Dedifferentiated amniotic fluid mesenchymal stem cell (primary cell): ENCODE results near the gene C1orf35.
"Not testable (repeated sequence)": the region's sequence is repeated elsewhere in the genome, so short reads cannot be mapped to it uniquely, and the experiment has no call there.

Experiments
- DNase-seq: peaks from one replicate; pipeline ENCODE4 v3.0.0-alpha.2; 2016; ENCODE audit errors: extremely low spot score

C1orf35 gene

DNA sequence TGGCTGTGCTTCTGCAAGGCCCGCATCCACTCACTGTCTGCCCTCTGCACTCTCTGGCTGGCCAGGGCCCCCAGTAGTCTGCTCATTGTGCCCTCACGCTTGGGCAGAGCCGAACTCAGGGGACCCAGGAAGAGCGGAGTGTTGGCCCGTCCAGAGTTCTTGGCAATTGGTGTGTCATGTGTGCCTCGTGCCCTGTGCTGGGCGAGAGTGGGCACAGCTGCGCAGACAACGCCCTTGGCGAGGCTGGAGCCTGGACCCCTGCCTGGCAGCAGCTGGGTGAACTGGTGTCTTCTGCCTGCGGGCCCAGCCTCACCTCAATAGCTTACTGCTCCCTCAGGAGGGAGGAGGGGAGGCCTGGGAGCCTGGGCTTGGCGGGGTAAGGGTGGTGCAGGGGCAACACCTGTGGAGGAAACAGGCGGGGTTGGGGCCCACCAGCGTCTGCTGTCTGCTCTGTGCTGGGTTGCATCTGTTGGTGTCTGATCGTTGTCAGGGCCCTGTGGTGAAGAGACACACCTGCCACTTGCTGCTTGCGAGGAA lies 39.1 kb upstream of the C1orf35 start:
- DNase-seq, result no peak

DNA sequence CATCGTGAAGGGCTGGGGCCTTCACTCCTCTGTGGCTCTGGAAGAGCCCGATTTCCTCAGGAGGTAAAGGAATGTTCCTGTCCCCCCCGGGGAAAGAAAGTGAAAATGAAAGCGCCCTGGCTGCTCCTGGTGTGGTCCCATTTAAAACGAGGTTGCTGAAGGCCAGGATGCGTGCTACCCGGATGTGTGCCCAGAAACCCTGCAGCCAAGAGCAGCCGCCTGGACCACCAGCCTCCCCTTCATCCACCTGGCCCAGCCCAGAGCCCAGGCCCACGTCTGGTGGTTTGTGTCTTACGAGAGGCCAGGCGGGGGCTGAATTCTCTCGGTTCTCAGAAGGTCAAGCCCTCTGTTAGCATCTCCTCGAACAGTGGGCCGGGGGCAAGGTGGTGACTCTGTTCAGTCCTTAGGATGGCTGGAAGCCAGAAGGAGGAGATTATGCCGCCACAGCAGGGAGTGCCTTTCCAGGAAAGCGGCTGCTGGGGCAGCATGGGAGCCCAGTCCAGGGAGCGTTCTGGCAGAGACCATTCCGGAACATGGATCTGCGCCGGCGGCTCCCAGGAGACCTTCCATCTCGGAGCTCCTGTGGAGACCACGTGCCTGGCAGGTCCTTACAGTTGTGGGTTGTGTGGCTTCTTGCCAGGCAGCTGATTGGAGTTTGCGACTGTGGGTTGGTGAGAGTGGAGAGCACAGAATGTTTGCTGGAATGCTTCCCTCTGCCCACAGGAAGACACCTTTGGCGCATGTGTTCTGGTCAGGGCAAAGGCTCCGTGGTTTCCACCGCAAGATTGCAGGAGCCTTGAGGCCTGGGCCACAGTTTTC lies 38.3 kb upstream of the C1orf35 start:
- no peak for DNase-seq

DNA sequence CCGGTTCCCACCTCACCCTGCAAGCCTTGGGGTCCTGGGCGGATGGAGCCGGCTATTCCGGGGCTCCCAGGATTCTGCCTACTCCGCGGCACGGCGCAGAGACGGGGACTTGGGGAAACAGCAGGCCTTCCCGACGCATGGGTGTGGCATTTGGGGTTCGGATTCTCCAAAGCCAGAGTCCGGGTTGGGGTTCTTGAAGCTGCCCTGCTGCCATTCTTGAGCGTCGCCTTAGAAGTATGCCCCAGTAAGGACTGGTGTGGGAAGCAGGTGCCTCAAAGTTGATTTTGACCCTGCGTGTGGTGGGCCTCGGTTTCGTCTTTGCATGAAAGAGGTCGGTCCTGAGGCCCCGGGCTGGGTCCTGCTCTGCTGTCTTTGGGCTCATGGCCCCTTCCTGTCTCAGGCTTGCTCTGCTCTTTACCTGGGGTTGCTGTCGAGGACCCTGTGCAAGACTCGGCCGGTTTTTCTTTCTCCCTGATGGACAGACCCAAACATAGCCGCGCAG lies 37.6 kb upstream of the C1orf35 start:
- DNase-seq, result no peak

DNA sequence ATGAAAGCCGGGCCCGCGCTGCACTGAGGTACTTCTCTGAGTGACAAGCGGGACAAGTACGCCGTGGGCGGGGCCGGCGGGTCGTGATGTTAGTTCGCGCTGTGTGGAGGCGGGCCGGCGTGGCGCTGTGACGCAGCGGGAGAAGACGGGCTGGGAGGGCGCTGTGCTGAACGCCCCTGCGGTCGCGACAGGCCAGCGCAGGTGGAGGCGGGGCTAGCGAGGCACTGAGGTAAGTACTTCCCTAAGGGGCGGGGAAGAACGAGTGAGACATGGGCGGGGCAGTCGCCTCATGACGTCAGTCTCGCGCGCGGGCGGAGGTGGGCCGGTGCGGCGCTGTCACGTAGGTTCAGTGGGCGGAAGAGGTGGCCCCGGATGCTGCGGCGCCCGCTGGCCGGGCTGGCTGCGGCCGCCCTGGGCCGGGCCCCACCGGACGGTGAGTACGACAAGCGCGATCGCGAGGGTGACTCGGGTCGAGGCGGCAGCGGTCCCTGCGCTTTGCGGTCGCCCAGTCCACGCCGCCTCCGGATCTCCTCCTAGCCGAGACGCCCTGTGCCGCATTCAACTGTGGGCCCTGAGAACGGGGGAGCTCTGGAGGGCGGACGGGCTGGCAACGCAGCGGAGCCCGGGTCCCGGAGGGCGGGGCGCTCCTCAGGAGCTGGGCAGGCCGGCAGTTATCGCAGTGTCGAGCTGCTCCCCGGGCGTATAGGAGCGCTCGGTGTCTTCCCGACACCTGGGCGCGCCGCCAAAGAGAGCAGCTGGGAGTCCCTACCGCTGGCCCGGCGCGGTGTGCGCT lies 37.0 kb upstream of the C1orf35 start, which contains the start of gene GUK1:
TSS of gene GUK1 (plus strand) at position 349 of the 793 bp plus-strand sequence. CDS start at position 373, 24 bp downstream.
- DNase-seq, result peak; percentile 96

DNA sequence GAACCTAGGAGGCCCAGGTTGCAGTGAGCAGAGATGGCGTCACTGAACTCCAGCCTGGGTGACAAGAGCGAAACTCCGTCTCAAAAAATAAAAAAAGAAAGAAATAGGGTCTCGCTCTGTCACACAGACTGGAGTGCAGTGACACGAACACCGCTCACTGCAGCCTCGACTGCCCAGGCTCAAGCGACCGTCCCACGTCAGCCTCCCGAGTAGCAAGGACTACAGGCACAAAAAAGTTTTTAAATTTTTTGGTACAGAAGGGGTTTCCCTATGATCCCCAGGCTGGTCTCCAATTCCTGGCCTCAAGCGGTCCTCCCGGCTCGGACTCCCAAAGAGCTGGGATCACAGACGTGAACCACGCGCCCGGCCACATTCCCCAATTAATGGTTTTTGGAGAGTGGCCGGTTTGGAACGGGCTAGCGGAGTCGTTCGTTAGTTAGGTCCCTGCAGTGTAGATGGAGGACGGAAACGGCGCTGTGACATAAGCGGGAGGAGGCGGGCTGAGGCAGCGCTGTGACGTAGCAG lies 36.3 kb upstream of the C1orf35 start:
- DNase-seq, result no peak

DNA sequence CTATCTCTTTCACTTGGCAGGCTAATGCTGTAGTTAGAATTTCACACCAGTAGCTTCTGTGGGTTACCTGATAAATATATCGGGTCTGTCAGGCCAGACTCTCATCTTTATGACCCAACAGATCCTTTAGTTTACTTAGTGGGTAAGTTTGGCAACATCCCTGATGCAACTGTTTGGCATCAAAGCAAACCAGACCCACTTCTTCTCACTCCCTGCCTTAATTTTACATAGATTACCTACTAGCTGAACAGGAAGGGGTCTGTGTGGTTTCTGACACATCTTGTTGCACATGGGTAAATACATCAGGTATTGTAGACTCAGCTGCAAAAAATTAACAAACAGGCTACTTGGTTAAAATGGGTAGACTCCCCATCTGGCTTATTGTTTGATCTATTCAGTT lies 33.8 kb upstream of the C1orf35 start:
- no peak for DNase-seq

DNA sequence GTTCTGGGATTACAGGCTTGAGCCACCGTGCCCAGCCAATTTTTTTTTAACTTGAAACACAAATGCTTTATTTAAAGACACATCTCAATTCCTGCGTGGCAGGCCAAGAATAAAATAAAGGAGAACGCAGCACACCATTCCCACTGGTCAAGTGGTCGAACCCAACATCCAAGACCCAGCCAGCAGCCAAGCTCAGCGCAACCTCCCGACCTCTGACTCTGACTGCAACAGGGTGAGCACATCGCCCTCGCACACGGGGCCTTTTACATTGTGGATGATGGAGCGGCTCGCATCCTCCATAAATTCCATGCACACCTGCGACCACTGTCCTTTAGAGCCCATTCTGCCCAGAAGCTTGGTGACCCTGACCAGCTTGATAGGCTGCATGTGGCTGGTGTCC lies 31.5 kb upstream of the C1orf35 start:
- no peak for DNase-seq

DNA sequence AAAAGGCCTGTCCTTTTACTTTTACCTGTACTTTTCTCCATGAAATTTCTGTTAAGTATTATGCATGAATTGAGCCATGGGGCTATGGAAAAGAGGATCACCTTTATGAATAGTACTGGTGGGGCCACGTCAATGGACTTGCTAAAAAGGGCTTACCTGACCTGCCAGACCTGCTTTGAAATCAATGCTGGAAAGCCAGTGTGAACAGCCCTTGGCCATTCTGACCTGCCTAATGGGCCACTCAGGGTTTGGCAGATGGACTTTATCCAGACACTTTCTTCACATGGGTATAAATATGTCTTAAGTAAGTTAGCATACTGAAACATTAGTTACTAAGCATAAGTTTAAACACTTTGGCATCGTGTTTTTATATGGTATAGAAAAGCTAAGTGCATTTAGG lies 28.6 kb upstream of the C1orf35 start:
- DNase-seq, result no peak

DNA sequence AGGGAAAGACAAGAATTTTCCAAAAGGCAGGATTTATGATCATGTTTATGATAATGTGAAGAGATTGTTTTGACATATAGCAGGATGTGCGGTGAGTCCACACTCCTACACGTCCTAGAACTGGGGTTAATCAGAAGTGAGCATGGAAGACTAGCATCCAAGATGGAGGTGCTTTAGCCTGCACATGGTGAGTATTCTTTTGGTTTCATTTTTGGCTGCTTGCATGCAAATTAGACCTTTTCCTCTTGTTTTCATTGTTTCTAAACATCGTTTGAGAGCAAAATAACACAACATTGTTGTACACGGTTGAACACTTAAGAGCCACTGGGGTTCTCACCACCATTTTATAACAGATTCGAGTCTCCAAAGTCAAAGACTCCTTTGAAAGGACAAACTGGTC lies 22.1 kb upstream of the C1orf35 start:
- DNase-seq, result no peak

DNA sequence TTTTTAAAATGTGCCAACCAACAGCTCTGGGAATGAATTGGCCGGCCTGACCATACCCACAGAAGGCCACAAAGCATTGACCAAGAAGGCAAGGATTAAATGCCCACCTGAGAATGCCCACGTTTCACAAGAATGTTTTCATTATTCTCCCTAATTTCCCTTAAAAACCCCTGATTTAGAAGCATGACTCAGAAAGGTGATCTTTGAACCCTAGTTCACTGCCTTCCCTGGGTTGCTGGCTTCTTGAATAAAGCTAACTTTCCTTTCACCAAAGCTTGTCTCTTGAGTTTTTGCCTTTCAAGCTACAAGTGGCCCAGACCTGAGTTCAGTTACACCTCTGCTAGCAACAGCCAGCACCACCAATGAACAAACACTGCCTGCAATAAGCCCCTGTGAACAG lies 20.4 kb upstream of the C1orf35 start:
- DNase-seq, result no peak

DNA sequence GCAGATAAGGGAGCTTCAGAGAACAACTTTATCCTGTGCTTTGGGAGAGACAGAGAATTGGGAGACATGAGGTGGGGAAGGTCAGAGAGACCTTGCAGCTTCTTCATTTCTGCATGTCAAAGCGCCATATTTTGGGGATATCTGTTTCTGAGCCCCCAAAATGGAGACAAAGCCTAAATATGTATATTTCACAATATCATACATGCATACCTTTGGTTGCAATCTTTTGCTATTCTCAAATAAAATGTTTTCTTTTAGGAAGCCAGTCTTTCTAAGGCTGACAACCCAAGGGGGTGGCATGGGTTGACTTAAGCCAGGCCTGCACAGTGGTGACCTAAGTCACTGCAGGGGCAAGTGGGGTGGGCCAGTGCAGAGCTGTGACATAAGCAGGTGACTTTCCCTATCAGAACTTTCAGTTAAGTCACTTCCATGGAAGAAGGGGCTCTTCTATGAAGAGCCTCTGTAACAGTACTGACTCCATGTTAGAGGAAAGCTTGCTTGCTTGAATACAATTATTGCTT lies 19.9 kb upstream of the C1orf35 start:
- DNase-seq, result no peak

DNA sequence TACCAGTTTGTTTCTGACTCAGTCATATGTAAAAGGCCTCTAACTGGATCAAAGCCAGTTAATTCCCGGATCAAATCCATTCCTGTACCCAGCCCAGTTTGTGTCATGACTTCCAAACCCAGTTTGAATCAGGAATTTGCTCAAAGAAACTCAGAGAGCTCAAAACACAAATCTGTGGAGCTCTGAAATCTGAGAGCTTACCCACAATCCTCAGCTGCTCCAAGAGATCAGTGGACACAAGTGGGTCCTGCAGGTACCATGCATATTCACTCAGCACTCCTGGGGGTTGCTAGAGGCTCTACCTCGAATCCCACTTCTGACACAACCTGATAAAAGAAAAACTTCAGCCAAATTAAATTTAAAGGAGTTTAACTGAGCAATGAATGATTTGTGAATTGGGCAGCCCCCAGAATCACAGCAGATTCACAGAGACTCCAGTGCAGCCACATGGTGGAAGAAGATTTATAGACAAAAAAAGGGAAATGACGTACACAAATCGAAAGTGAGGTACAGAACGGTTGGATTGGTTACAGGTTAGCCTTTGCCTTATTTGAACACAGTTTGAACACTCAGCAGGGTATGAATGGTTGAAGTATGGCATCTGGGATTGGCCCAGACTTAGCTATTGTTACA lies 17.8 kb upstream of the C1orf35 start:
- DNase-seq, result peak; percentile 67

DNA sequence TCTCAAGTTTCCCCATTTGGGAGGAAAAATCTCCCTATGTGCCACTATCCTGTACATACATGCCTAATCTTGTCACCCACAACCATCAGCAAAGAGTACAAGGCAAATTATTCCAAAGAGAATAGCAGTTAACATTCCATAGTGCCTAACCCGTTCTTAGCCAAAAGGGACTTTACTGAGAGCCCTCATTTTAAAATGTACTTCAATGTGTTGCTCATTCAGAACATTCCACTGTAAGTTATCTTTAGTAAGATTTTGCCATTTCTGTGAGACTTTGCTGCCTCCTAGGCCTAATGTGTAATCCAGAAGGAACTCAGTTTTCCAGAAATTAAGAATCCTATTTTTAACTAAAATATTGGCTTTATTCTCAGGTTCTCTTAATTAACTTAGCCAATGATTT lies 17.2 kb upstream of the C1orf35 start:
- DNase-seq, result no peak

DNA sequence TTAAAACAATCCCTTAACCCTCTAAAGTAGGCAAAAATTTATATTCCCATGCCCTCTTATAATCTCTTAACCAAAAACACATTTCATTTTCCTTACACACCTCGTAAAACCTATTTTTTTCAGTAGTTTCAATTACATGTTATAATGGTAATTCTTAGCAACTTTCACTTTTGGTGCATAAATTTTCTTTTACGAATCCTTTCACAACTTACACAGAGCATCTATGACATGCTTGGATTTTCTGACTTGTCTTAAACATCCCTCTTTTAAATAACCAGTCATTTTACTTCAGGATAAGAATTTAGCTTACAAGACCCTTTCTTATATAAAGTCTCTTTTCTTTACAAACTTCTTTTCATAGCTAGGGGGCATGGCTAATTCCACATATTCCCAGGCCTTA lies 14.9 kb upstream of the C1orf35 start:
- no peak for DNase-seq

DNA sequence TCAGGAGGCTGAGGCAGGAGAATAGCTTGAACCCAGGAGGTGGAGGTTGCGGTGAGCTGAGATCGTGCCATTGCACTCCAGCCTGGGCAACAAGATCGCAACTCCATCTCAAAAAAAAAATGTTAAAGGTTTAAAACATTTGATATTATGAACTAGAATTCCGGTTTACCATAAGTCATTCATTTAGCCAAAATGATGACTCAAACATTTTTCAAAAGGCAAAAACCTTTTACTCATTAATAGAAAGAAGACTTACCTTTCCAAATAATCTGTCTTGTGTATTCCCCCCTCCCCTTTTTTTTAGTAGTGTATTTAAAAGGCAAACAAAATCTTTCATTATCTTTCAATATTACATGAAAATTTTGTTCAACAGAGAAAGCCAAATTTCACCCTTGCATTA lies 14.2 kb upstream of the C1orf35 start:
- no peak for DNase-seq

DNA sequence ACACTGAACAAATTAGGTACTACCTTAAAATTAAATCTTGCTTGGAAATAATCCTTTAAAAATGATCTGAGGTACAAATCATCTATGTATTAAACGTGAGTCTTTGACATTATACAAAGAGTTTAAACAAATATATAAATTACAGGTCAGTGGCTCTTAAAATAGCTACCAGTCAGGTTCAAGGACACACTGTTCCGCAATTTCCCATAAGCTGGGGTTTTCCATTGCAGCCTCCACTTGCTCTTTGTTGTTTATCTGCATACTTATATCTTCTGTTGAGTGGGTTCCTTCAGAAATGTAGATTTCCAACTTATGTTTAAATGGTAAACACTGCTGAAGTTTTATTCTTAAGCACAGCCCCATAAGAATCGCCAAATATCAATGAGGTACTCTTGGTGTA lies 11.7 kb upstream of the C1orf35 start:
- no peak for DNase-seq

DNA sequence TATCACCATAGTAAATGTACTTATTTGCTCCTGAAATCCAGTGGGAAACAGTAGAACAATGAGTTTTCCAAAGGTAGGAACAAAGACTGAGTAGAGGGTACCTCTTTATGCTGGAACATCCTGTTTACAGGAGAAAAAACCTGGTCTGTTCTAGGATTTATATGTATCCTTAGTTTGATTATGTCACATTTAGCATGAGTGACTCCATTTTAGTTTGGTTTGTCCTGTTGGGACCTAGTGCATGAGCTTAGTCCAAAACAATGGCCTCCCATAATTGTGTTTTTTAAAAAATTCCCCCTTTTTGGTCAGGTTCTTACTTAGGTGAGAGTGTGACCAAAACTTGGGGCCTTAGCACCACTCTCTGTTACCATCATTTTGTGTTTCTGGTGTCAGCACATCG lies 9.5 kb upstream of the C1orf35 start:
- DNase-seq, result no peak

DNA sequence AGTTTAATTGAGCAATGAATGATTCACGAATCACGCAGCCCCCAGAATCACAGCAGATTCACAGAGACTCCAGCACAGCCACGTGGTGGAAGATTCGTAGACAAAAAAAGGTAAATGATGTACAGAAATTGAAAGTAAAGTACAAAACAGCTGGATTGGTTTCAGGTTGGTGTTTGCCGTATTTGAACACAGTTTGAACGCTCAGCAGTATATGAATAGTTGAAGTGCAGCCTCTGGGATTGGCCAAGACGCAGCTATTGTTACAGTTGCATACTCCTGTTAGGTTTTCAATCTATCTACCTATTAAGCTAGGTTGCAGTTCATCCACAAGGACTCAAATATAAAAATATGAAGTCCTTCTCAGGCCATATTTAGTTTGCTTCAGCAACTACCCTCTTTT lies 9.0 kb upstream of the C1orf35 start:
- DNase-seq, result no peak

DNA sequence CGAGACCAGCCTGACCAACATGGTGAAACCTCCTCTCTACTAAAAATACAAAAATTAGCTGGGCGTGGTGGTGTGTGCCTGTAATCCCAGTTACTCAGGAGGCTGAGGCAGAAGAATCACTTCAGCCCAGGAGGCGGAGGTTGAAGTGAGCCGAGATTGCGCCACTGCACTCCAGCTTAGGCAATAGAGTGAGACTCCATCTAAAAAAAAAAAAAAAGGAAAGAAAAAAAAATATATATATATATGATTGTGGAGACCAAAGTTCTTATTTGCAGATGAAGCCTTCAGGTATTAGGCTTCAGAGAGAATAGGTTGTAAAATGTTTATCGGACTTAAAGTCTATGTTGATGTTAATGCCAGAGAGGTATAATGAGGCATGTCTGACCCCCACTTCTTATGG lies 8.2 kb upstream of the C1orf35 start:
- DNase-seq, result not testable (repeated sequence)

DNA sequence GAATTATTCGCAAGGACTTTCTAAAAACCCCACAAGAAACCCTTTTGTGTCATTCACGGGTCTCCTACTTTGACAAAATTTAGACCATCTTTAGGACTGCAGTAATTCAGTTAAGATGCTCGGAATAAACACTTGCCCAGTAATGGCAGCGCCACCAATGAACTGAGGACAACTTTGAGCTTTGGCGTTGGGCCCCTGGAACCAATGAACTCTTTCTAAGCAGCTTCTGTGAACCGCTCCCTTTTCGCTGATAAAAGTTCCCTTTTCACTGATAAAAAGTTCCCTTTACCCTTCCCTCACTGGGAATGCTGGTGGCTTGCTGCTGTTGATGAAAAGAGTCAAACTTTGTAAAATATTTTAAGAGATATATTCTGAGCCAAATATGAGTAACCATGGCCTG lies 7.4 kb upstream of the C1orf35 start:
- DNase-seq, result no peak

DNA sequence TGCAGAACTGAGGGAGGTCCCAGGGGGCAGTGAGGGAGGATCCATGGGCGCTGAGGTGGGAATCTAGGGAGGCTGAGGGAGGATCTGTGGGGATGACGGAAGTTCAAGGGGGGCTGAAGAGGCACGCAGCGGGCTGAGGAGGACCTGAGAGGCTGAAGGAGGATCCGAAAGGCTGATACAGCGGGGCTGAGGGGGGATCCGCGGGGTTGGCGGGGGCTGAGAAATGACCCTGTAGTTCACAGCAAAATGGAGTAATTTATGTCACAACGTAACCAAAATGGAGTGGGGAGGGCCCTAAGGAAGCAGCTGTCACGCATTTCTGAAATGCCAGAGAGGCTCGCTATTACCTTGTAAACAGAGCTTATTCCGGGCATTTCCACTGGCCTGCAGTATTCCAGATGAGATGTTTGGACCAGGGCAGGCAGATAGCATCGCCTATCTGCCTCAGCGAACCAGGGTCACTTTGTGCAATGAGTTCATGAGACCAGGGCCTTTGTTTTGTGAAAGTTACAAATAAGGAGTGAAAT lies 6.9 kb upstream of the C1orf35 start:
- no peak for DNase-seq
